CD1c-positive myeloid dendritic cell (primary cell): ENCODE data around the gene ASS1.
"Not testable (repeated sequence)": the region's sequence is repeated elsewhere in the genome, so short reads cannot be mapped to it uniquely, and the experiment has no call there.

ENCODE experiments used
- DNase-seq: peaks from one replicate; pipeline ENCODE4 v3.0.0-alpha.2; 2016; ENCODE audit errors: extremely low spot score

ASS1 gene

GRCh38 chr9:130444565-130445221 is at the start of gene ASS1:
TSS of gene ASS1 (plus strand) at chr9:130444961. CDS start at chr9:130452229, 7,268 bp downstream.
- peak; percentile 8 for DNase-seq

DNA sequence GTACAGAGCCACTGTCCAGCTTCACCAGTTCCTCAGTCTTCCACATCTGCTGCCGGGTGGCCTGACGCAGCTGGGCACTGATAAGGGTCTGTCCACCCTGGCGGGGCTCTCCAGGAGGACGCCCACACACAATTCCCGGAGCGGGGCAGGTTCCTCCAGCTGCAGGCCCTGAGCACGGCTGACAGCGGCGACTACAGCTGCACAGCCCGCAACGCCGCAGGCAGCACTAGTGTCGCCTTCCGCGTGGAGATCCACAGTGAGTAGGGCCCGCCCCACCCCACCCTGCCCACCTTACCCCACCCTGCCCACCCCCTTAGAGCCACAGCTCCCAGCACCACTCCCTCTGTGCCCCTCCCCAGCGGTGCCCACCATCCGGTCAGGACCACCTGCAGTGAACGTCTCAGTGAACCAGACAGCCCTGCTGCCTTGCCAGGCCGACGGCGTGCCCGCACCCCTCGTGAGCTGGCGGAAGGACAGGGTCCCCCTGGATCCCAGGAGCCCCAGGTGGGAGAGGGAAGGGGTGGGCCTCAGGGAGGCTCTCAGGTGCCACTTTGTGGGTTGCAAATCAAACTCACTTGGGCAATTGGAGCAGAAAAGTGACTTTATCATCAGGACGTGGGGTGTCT is 48.8 kb upstream of the ASS1 start:
- no peak for DNase-seq

GRCh38 chr9:130396581-130396980 is 48.2 kb upstream of the ASS1 start:
- no peak for DNase-seq

DNA sequence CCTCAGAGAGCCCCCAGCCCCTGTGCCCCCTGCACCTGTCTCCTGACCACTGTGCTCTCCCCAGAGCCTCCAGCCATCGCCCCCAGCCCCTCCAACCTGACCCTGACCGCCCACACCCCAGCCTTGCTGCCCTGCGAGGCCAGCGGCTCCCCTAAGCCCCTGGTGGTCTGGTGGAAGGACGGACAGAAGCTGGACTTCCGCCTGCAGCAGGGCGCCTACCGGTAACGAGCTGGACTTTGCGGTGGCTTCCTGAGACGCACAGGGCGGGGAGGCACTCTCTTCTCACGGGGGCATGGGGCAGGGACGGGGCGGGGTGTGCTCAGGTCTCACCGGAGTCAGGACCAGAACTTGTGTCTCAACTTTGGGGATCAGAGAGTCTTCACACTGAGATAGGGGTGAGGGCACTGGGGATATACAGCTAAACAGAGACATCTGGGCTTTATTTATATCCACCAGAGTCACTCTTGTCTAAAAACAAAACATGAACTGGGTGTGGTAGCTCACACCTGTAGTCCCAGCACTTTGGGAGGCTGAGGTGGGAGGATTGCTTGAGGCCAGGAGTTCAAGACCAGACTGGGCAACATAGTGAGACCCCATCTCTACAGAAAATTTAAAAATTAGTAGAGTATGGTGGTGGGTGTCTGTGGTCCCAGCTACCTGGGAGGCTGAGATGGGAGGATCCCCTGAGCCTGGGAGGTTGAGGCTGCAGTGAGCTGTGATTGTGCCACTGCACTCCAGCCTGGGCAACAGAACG is 46.1 kb upstream of the ASS1 start:
- no peak for DNase-seq

GRCh38 chr9:130399768-130400167 is 45.0 kb upstream of the ASS1 start:
- no peak for DNase-seq

DNA sequence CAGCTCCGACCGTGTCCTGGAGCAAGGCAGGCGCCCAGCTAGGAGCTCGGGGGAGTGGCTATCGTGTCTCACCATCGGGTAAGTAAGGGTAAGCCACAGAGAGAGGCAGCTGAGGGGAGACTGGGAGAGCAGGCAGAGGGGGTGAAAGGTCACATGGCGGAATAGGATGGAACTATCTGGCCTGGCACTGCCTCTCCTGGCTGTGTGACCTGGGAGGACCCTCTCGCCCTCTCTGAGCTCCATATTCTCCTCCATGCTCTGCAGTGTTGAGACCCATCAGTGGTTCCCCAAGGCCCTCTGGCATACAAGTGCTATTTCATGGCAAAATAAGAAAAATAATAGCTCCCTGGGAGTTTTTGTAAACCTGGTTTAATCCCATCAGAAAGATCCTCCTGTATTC is 43.9 kb upstream of the ASS1 start:
- DNase-seq, result no peak

DNA sequence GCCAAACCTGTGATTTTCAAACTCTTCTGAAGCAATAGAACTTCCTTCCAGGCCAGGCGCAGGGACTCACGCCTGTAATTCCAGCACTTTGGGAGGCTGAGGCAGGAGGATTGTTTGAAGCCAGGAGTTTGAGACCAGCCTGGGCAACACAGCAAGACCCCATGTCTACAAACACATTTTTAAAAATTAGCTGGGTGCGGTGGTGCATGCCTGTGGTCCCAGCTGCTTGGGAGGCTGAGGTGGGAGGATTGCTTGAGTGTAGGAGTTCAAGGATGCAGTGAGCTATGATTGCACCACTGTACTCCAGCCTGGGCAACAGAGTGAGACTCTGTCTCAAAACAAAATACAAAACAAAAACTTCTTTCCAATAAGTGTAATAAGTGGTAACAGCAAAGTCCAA is 43.0 kb upstream of the ASS1 start:
- DNase-seq, result not testable (repeated sequence)

DNA sequence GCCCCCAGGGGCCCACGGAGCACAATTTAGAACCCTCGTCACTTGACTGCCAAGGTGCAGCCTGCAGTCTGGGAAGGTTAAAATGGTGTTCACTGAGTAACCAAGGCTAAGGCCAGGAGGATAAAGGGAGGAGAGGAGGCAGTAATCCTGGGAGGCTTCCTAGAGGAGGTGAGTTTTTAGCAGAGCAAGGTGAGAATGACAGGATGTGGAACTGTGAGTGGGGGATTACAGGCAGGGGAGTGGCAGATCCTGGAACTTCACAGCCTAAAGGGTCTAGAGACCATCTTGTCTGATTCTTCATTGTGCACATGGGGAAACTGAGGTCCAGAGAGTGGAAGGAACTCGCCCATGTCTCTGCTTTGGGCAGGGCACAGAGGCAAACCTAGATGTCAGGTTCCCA is 42.5 kb upstream of the ASS1 start:
- DNase-seq, result no peak

GRCh38 chr9:130402645-130403440 is 41.9 kb upstream of the ASS1 start:
- no peak for DNase-seq

- DNase-seq, result no peak
These were observed 39.0 kb upstream of the ASS1 start for GRCh38 chr9:130405657-130406257.

- no peak for DNase-seq
These were observed 38.4 kb upstream of the ASS1 start for GRCh38 chr9:130406278-130406895.

DNA sequence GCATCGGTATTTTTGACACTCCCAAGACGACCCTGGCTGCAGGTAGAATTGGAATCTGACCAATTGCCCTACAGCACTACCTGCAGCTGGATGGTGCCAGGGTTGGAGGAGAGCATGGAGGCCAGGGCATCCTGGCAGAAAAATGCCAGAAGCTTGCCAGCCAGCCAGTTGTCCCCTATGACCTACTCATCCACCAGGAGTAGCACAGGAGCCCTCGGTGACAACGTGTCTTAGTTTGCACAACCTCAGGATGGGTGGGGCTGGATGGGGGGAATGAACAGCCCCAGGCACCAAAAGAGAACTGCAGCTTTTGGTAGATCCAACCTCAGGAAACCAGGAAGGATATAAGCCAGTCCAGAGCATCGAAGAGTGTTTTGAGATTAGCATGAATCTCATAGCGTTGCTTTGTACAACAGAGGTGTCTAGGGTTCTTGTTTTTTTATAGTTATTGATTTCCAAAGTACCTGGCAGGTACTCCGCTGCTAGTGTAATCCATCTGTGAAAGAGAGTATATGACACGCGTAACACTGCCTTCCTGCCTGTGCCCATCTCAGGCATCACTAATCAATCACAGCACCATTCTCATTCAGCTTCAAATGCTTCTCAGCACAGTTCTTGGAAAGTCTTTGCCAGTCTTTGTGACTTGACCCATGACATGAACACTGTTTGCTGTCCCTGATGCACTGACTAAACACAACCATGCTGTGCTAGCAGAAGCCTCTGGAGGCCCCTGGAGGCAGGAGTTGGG is 36.7 kb upstream of the ASS1 start:
- DNase-seq, result no peak

DNA sequence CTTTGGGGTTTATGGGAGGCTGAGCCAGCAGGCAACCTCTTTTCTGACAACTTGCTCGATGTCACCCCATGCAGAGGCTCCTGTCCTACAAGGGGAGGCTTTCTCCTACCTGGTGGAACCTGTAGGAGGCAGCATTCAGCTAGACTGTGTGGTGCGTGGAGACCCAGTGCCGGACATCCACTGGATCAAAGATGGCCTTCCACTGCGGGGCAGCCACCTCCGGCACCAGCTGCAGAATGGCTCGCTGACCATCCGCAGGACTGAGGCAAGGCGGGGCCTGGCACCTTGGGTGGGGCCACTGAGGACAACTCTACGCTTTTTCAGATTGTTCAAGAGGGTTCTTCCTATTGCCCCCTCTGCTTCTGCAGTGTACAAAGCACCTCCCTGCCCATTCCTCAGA is 36.1 kb upstream of the ASS1 start:
- DNase-seq, result no peak

- no peak for DNase-seq
These were observed 35.5 kb upstream of the ASS1 start for GRCh38 chr9:130409246-130409645.

- no peak for DNase-seq
These were observed 34.3 kb upstream of the ASS1 start for GRCh38 chr9:130410443-130410842.

- DNase-seq, result no peak
These were observed 33.2 kb upstream of the ASS1 start for GRCh38 chr9:130411566-130411915.

- no peak for DNase-seq
These were observed 30.6 kb upstream of the ASS1 start for GRCh38 chr9:130414081-130414731.

DNA sequence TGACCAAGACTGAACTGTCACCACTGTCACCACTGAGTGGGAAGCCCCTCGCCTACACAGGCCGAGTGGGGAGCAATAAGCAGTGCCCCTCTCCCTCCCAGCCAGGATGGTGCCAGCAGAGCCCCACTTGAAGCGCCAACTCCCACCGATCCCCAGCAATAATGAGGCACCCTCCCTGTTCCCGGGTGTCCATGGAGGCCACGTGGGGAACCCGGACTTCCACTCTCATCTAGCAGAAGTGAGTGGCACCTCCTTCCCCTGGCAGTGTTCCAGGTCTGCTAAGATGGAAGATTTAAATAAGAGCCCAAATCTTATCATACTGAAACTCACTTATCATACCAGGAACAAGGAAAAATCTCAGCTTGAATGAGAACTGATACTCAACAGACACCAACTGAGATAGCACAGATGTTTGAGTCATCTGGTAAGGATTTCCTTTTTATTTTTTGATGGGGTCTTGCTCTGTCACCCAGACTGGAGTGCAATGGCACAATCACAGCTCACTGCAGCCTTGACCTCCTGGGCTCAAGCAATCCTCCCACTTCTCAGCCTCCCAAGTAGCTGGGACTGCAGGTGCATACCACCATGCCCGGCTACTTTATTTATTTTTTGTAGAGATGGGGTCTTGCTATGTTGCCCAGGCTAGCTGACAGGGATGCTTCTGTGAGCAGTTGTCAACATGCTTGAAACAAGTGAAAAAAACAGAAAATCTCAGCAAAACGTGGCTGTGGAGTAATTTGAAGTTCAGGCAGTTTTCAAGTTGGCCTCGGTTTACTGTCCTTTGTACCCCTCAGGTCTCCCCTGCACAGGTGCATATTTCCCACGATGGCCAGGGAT is 29.6 kb upstream of the ASS1 start:
- DNase-seq, result peak; percentile 45

- no peak for DNase-seq
These were observed 27.2 kb upstream of the ASS1 start for GRCh38 chr9:130417602-130418001.
